GM08714 (cell line): ENCODE measurements around the gene FGD1.

Source experiments
- H3K4me3 ChIP-seq: fragments of 200-500 bp; sonication (Bioruptor generic); 2 replicates; pipeline ENCODE4 v1.5.1; 2014; ENCODE audit warnings: mild to moderate bottlenecking, low read length, inconsistent platforms
- ZNF274 ChIP-seq: IDR thresholded peaks from 2 replicates; pipeline ENCODE4 v1.6.1; 2012; ENCODE audit warnings: mild to moderate bottlenecking, low read depth, low read length

Gene FGD1

DNA sequence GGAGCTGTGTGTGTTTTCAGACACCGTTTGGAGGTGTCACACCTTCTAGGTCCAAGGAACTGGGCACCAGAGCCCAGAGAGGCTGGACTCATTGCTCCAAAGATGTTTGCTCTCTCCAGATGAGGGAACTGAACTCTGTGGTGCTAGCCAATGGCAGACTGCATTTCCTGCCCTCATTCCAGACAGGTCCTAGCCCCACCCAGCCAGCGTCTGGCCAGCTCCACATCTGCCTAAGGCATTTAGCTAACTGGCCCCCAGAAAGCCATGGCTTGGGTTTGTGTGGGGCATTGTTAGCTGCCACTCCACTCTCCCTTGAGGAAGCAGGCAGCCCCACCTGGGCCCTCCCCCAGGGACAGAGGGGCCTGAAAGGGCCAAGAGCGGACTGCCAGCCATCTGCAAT, 11.4 kb downstream of the FGD1 start:
- no peak for TF ChIP-seq ZNF274
- H3K4me3 ChIP-seq, result no peak overlapping the region

DNA sequence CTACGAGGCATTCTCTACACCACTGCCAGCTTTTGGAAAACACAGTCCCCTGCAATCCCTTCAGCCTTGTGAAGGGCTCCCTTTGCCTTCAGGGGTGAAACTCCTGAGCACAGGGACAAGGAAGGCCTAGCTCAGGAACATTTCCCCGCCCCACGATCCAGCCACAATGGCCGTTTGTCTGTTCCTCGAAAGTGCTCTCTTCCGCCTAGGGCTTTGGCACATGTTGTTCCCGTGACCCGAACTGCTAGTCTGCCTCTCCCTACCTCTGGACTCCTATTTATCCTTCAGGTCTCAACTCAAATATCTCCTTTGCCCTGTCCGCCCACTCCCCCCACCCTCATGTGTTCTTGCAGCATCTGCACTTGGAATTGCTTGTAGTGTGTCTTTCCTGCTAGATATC, 12.1 kb downstream of the FGD1 start:
- TF ChIP-seq ZNF274, result no peak
- H3K4me3 ChIP-seq, result no peak overlapping the region

DNA sequence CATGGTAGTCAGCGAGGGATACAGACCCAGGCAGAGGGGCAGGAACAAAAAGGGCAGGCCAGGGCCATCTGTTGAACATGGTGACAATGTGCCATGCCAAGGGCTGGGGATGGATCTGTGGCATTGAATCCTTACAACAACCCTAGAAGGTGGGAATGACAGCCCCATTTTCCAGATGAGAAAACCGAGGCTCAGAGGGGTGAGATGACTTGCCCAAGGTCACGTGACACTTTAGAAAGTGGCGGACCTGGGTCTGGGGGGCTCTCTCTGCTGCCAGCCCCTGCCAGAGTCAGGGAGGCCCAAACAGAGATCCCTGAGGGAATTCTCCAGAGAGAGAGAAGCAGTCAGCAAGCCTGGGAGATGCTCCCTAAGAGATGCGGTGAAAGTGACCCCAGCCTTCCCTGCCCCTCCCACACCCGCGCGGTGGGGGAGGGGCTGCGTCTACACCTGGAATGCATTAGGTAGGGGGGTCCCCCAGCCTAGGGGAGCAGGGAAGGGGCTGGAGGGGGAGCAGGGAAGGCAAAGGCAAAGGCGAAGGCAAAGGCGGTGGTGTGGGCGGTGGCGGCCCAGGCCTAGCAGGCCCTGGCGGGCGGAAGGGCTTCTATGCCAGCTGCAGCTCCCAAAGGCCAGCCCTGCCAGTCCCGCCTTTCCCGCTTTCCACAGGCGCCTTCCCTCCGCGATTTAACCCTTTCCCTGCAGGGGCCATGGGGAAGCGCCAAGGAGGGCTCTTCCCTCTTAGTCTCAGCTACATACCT, 13.0 kb downstream of the FGD1 start:
- H3K4me3 ChIP-seq, result no peak overlapping the region
- TF ChIP-seq ZNF274, result no peak

DNA sequence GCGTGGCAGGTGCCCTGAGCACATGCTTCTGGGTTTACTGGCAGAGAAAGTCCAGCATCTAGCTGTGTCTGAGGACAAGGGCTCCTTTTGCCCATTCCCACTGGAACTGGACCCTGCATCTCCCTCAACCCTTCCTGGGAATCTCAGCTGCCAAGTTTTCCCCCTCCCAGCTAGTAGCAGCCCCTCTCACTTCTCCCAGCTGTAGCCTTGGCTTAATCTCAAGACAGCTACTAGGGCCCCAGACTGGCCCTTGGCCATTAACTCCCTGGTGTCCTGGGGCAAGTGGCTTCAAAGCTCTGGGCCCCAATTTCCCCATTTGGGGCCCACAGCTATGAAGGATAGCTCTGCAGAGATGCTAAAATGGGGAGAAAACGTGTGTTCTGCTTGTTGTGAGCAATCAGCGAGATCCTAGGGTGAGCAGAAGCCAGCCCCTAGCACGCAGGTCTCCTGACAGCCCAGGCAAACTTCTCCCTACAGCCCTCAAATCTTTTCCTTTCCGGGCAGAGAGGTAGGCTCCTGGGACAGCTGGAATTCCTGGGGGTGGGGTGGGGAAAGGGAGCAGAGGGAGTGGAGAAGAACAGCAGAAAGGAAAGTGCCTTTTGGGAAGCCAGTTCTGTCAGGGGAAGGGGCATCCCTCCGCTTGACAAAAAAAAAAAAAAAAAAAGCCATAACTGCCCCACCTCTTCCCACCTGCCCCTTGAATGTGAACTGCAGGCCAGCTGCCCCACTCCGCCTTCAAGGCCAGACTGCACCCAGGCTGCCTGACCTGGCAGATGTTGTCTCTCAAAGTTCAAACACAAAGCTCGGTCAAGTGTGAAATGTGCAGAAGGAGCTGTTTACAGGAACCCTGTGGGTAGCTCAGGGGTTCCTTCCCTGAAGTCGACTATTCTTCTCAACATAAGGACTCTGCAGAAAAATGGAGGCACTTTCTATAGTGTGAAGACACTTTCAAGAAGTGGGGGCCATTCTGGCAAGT, 16.6 kb downstream of the FGD1 start:
- H3K4me3 ChIP-seq, result no peak overlapping the region
- no peak for TF ChIP-seq ZNF274

DNA sequence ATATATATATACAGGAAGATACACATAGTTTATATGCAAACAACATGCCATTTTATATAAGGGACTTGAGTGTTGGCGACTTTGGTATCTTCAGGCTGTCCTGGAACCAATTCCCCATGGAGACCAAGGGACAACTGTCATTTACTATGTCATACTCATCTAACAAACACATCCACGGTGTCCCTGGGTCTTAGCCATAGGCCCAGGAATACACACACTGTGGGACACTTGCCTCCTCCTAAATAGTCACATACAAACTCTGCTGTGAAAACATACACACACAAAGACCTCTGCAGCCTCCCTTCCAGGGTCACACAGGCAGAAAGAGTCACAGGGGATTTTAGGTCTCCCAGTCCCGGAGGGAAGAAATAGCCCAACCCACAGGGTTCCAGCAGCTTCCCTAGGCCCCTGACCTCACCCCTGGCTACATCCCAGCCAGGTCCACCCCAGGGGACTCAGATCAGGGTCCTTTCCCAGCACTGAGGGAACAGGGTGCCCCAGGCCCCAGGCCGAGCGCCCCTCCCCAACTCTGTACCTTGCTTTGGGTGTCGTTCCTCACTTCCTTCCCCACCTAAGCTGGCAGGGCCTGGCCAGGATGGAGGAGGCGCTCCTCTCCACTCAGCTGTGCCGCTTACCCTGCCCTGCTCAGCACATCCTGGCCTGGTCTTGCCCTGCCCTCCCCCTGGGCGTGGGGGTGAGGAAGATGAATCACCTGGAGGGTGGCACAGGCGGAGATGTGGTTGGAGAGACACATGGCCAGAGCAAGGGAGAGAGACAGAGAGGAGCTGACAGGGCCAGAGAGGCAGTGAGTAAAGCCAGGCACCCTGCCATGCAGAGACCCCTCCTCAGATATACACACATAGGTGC, 21.8 kb downstream of the FGD1 start:
- no peak for TF ChIP-seq ZNF274

DNA sequence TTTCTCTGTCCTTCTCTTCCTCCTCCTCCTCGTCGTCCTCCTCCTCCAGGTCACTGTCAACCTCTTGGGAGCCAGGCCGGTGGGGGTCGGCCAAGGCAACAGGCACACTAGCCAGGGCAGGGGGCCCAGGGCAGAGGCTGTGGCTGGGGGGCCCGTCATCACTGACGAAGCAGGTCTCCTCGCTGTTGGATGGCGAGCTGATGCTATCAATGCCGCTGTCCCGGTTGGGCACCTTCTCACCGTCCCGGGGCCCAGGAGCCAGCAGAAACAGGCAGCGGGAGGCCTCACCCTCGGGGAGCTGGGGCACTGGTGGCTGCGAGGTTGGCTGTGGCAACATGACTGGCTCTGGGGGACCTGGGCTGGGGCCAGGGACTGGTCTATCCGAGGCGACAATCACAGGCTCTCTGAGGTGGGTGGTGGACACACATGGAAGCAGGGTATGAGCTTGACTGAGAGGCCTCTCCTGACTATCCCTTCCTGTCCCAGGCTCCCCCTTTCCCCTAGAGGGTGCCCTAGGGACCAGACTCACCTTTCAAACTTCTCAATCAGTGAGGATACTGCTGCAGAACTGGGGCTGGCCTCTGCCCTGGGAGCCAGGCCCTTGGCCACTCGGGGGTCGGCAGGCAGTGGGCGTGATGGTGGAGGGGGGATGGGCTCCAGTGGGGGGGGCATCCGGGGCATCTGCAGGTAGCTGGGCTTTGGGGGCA, 25.8 kb downstream of the FGD1 start:
- no peak for TF ChIP-seq ZNF274
- H3K4me3 ChIP-seq, result no peak overlapping the region

More for the DNA sequence above, 21.8 kb downstream of the FGD1 start:
- no peak overlapping the region for H3K4me3 ChIP-seq

DNA sequence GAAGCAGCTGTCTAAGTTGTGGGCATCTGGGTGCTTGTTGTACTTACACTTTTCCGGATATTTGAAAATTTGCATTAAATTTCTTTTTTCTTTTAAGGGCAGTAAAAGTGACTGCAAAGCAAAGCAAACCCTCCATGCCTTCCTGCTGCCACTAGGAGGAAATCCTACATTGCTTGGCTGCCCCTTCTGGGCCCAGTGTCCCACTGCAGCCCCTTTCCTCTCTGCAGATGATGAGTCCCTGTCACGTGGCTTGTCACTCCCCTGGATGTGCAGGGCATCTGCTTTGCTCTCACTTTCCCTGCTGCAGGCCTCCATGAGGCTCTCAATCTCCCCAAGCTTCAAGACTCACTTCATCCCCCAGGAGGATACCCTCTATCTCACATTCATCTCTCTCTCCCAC, 43.1 kb downstream of the FGD1 start:
- TF ChIP-seq ZNF274, result no peak
- H3K4me3 ChIP-seq, result no peak overlapping the region

DNA sequence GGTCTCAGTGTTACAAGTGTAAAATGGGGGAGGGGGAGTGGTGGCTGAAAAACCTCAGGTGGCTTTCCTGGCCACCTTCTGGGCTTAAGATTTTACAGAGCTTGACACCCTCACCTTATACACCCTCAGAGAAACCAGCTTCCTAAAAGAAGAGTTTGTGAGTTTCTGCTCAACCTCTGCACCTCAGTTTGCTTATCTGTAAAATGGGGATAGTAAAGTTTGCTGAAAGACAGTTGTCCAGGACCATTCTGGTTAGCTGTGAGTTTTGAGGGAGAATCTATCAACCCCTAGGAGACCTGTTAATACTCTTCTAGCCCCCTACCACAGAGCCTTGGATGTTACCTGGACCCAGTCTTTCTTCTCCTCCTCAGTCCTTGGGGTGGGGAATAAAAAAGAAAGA, 46.1 kb downstream of the FGD1 start:
- no peak for TF ChIP-seq ZNF274
- no peak overlapping the region for H3K4me3 ChIP-seq

DNA sequence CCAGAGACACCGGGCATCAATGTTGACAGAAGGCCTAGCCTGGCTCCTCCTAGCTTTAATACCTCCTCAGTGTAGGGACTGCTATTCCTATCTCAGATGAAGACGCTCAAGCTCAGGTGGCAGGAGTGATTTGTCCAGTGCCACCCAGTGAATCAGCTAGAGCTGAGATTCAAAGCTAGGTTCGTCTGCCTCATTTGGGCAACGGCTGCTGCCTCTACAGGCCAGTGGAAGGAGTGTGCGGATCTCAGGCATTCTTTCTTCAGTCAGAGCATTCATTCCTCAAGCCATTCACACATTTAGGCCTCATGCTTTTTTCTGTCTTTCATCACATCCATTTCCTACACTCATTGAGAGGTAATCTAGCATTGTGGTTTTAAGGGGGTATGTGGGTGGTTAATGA, 48.6 kb downstream of the FGD1 start:
- TF ChIP-seq ZNF274, result no peak
- no peak overlapping the region for H3K4me3 ChIP-seq

DNA sequence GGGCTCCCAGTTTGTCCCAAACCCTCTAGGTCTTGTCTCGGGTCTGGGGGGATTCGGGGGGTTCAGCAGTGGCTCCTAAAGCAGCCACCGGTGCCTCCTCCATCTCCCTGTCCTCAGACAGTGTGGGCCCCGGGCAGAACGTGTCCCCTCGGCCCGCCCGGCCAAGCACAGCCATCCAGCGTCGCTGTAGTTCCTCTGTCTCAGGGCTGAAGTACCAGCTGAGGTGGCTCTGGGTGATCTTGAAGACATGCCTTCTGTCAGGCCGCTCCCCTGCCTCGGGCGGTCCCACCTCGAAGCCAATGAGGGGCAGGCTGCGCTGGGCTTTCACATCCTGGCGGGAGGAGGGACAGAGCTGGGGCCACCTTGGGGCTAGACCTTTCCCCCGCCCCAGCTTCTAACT, 50.0 kb downstream of the FGD1 start:
- H3K4me3 ChIP-seq, result no peak overlapping the region
- no peak for TF ChIP-seq ZNF274

DNA sequence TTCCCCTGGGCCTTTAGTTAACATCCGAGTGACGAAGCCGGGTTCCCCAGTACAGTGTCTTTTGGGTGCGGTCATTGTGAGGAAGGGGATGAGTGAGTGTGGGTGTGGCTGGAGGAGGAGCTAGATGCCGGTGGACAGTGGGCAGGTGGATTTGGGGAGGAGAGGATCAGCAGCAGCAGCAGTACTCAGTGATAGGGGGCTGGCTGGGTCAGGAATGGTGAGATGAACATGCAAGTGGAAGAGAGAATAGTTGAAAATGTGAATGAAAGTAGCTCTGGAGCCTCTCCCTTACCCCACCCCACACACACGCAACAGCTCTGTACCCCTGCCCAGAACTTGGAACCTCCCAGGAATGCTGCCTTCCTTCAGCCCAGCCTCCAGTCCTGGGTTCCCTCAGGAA, 51.3 kb downstream of the FGD1 start:
- no peak for TF ChIP-seq ZNF274
- H3K4me3 ChIP-seq, result no peak overlapping the region

DNA sequence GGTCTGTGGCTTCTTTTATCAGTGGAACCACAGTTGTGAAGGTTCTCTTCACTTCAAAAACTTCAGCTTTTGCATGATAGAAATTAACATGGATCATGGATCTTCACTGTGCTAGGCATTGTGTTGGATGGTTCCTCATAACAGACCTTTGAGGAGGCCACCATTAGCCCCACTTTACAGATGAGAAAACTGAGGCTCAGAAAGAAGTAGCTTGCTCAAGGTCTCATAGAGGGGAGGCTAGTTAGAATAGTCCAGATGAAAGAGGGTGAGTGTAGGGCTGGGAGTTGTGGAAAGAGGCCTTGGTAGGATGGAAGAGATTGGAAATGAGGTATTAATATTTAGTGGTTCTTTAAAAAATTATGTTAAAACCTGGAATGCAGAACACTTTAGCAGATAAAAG, 53.2 kb downstream of the FGD1 start:
- H3K4me3 ChIP-seq, result no peak overlapping the region
- TF ChIP-seq ZNF274, result no peak
